Heart right ventricle (tissue), 16 donors: ENCODE results near the gene NXT1. TPM values are rescaled to one million over a fixed set of nuclear protein-coding genes. Genes with fewer than 3 reads are reported as not detected.

Experiments
- ATAC-seq, 8 donors: fragments of 200-7000 bp; cut with Tn5 transposase; one replicate each; pipeline ENCODE4 v1.9.1; 2020; ENCODE audit warnings: mild to moderate bottlenecking in 8 of 8, moderate library complexity in 8 of 8, moderate number of reproducible peaks in 1 of 8
- DNase-seq, 2 donors: peaks; one replicate each; pipeline ENCODE4 v3.0.0-alpha.2; 2020
- H3K27ac ChIP-seq, 10 donors: fragments of 200-600 bp; sonication (generic) in 2 of 10; one replicate each; pipeline versions ENCODE4 v1.5.0 to v1.8.0; 2020 to 2022; ENCODE audit warnings: mild to moderate bottlenecking in 3 of 10
- H3K27me3 ChIP-seq, 7 donors: fragments of 200-600 bp; one replicate each; pipeline ENCODE4 v1.8.0; 2021 to 2022; ENCODE audit warnings: mild to moderate bottlenecking in 2 of 7
- H3K36me3 ChIP-seq, 9 donors: fragments of 200-600 bp; sonication (generic) in 1 of 9; one replicate each; pipeline versions ENCODE4 v1.5.0 to v1.8.0; 2020 to 2022; ENCODE audit warnings: mild to moderate bottlenecking in 2 of 9
- H3K4me1 ChIP-seq, 9 donors: fragments of 200-600 bp; sonication (generic) in 1 of 9; one replicate each; pipeline versions ENCODE4 v1.5.0 to v1.8.0; 2020 to 2022; ENCODE audit warnings: mild to moderate bottlenecking in 4 of 9
- H3K4me3 ChIP-seq, 10 donors: fragments of 200-600 bp; sonication (generic) in 2 of 10; one replicate each; pipeline versions ENCODE4 v1.5.0 to v1.8.0; 2020 to 2022; ENCODE audit warnings: mild to moderate bottlenecking in 7 of 10, moderate library complexity in 2 of 10
- H3K9me3 ChIP-seq, 11 donors: fragments of 200-600 bp in 10 of 11; sonication (generic) in 2 of 11; one replicate each; pipeline versions ENCODE4 v1.5.0 to v1.8.0; 2013 to 2022; ENCODE audit warnings: mild to moderate bottlenecking in 2 of 11, control low read depth in 1 of 11, moderate library complexity in 1 of 11
- CTCF ChIP-seq, 9 donors: fragments of 200-600 bp; sonication (generic) in 2 of 9; IDR thresholded peaks; one replicate each; pipeline versions ENCODE4 v1.5.0 to v1.8.0; 2021 to 2022; ENCODE audit warnings: antibody characterized with exemption in 9 of 9, mild to moderate bottlenecking in 5 of 9, moderate library complexity in 1 of 9
- WGBS, 2 donors: extraction: QIAGEN DNeasy Blood & Tissue Kit; methylation state at CpG; one replicate each; pipeline ENCODE4 v1.1.7; 2013; ENCODE audit warnings: inconsistent platforms in 1 of 2; 5-methylcytosine and 5-hydroxymethylcytosine counted together
- intact Hi-C, 10 donors: fragments of 100-400 bp; cut with DNase I; formaldehyde crosslinking; loops; one replicate each; pipeline versions ENCODE4 v1.11.1 to v1.14.2; 2022
- long read RNA-seq, 3 donors: library from polyadenylated mRNA; unstranded; transcript quantifications; one replicate each; pipeline ENCODE4 v2.0.0, GENCODE V29; 2020 to 2021
- polyA plus RNA-seq, 2 donors: library from polyadenylated mRNA; stranded (reverse); fragments of 200-250 nt; gene quantifications; one replicate each; pipeline ENCODE4 v1.2.3, GENCODE V29; 2013
- total RNA-seq, 10 donors: library from RNA; stranded (reverse); fragmentation: NEBNext Ultra II Directional in 3 of 10; extraction: Animal tissue kit (Norgen Biotek cat#: 25700) in 3 of 10; gene quantifications; one replicate each; pipeline versions ENCODE4 v1.2.1 to v1.2.4, GENCODE V29; 2021 to 2023
- donor health status: Arrhythmogenic right ventricular cardiomyopathy.
- donor health status: ischemic (EF 13 %, LVEDD 7.1; RV severe dilation, severe dysfunction).
- donor health status: healthy with polysubstance abuse.
- donor health status: DM: no; HTN: yes; CAD: no.
- donor health status: DM: no; HTN: no; CAD: no.
- donor health status: ischemic (EF 25% LVEDD 6.9; RV normal size, moderate dysfunction).
- donor health status: ischemic (EF 25% LVEDD 5.7; RV mildly dilated, moderate dysfunction).
- donor health status: healthy.
- donor health status: DM: yes; HTN: yes; CAD: no.
- donor health status: Ischemic cardiomyopathy.
- donor health status: ischemic (EF 35%, LVEDD 5.7; RV mildly dilated, moderate dysfunction).
- donor health status: nonischemic (EF 11% LVEDD 7.7; RV severe dilation, severe dysfunction).
- donor health status: DM: yes; HTN: yes; CAD: no.
- donor health status: PGD.
- donor health status: ischemic (EF 29% LVEDD 5.4; RV normal size, mild dysfunction).
- donor health status: nonischemic (EF 23%, LVEDD 6.1; RV moderate dilation, normal function).

Gene NXT1
- total RNA-seq = 10 to 100 TPM in 2 of 10 donors, 1 to 10 TPM in 8; 4.5 to 12.9 (median 6.5) TPM
- 10 to 100 TPM in 1 of 2 donors, 1 to 10 TPM in 1; 6.6 to 21.3 TPM for polyA plus RNA-seq
- long read RNA-seq, donor 1, transcript NXT1-201 (2 exons, 1,123 nt) = major isoform, 10 of 10 reads
- long read RNA-seq, donor 1, partial matches to known transcripts = 0 of 10 reads
- long read RNA-seq, donor 1, other reads (novel, unspliced or antisense) = 0 of 10 reads
- long read RNA-seq, donor 2, transcript NXT1-201 (2 exons, 1,123 nt) = major isoform, 14 of 14 reads
- long read RNA-seq, donor 2, partial matches to known transcripts = 0 of 14 reads
- long read RNA-seq, donor 2, other reads (novel, unspliced or antisense) = 0 of 14 reads
- long read RNA-seq, donor 3, transcript NXT1-201 (2 exons, 1,123 nt) = major isoform, 15 of 15 reads
- long read RNA-seq, donor 3, partial matches to known transcripts = 0 of 15 reads
- long read RNA-seq, donor 3, other reads (novel, unspliced or antisense) = 0 of 15 reads

GRCh38 chr20:23350196-23350903 is at the start of gene NXT1:
TSS of gene NXT1 (plus strand) at chr20:23350791. CDS start at chr20:23354042, 3,251 bp downstream.
- Histone ChIP-seq H3K4me3 (peak within 1 kb of the TSS; percentile 78 to 97 (median 86)), H3K4me1 (peaks cover 3 to 29% (median 24%) of the 10 kb centered on the region in 9 donors), H3K27me3 (no peaks in the 10 kb centered on the region), H3K9me3 (no peaks in the 10 kb centered on the region), H3K36me3 (peaks cover 0 to 17% (median 0%) of the 10 kb centered on the region in 9 donors), H3K27ac (peak within 1 kb of the TSS; percentile 88 to 100 (median 98))
- WGBS, 2 donors = 0% methylated on average over 65 of the region's 65 CpGs
- ATAC-seq (peak; percentile 93 to 97 (median 96)), DNase-seq (peak; percentile 97 to 98)
- TF ChIP-seq CTCF (IDR thresholded peaks at IDR 0.05) = no peak
- intact Hi-C loops = loop anchor here in 4 of 10 donors (5.0 to 10.0 kb wide), 5 partner anchors 186 to 1704 kb away; partner anchors contain the start of genes CST3 (in 2 of the 4), ACSS1 (in 1 of the 4), CST9 (in 1 of the 4) and THBD (in 1 of the 4)

GRCh38 chr20:23301436-23302050 is 49.0 kb upstream of the NXT1 start:
- Histone ChIP-seq H3K36me3 (no peaks in the 10 kb centered on the region), H3K27ac (no peak overlapping the region), H3K27me3 (peaks cover 0 to 2% (median 0%) of the 10 kb centered on the region in 7 donors), H3K9me3 (no peaks in the 10 kb centered on the region), H3K4me3 (no peak overlapping the region), H3K4me1 (no peaks in the 10 kb centered on the region)
- no peak for ATAC-seq
- no peak for DNase-seq
- WGBS, 2 donors = 86 to 88% methylated on average over 12 of the region's 12 CpGs
- no peak for TF ChIP-seq CTCF (IDR thresholded peaks at IDR 0.05)
- intact Hi-C loops = no loop called here

DNA sequence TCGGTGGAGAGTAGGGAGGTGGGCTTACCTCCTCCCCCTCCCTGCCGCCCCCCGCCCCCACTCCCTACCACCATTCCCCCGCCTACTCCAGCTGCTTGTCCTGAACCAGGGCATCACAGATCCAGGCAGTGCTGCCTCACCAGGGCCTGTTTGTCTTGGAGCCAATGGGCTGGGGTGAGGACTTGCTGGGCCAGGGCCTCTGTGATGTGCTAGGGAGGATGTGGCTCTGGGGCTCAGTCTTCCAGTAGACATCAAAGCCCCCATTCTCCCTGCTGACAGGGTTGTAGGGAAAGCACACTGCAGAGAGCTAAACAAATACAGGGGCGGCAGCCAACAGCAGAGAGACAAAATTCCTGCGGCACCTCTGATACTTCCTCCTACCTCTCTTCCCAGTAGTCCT is 48.2 kb upstream of the NXT1 start:
- no peak for DNase-seq
- H3K27ac ChIP-seq = no peak overlapping the region
- intact Hi-C loops = no loop called here
- no peaks in the 10 kb centered on the region for H3K4me1 ChIP-seq
- H3K27me3 ChIP-seq = peaks cover 0 to 2% (median 0%) of the 10 kb centered on the region in 7 donors
- TF ChIP-seq CTCF (IDR thresholded peaks at IDR 0.05) = no peak
- no peak for ATAC-seq
- no peak overlapping the region for H3K4me3 ChIP-seq
- no peaks in the 10 kb centered on the region for H3K36me3 ChIP-seq
- no peaks in the 10 kb centered on the region for H3K9me3 ChIP-seq
- whole genome bisulfite sequencing, 2 donors = 89 to 92% methylated on average over 6 of the region's 6 CpGs

DNA sequence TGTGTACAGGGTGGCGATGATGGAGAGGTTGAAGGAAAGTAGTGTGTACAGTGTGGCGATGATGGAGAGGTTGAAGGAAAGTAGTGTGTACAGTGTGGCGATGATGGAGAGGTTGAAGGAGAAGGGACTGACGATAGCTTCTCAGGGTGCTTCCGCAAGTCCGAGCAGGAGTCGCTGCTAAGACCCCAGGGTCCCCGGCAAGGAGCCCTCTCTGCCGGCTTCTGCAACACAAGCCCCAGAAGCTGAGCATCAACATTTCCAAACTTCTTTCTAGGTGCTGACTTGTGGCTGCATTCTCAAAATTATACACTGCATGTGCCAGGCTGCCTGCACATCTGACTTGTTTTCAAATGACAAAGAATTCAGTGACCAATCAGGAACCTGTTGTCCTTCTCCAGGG is 47.8 kb upstream of the NXT1 start:
- no peak for ATAC-seq
- Histone ChIP-seq H3K4me1 (no peaks in the 10 kb centered on the region), H3K27ac (no peak overlapping the region), H3K4me3 (no peak overlapping the region), H3K27me3 (peaks cover 0 to 2% (median 0%) of the 10 kb centered on the region in 7 donors), H3K9me3 (no peaks in the 10 kb centered on the region), H3K36me3 (no peaks in the 10 kb centered on the region)
- intact Hi-C loops = no loop called here
- 93 to 95% methylated on average over 9 of the region's 9 CpGs for WGBS, 2 donors
- TF ChIP-seq CTCF (IDR thresholded peaks at IDR 0.05) = no peak
- no peak for DNase-seq
